ENCODE data around the gene CD81. TPM values are rescaled to one million over a fixed set of nuclear protein-coding genes. Genes with fewer than 3 reads are reported as not detected.

The CD81 gene
- total RNA-seq, 1 donor from 2014 or later: 801 TPM

DNA sequence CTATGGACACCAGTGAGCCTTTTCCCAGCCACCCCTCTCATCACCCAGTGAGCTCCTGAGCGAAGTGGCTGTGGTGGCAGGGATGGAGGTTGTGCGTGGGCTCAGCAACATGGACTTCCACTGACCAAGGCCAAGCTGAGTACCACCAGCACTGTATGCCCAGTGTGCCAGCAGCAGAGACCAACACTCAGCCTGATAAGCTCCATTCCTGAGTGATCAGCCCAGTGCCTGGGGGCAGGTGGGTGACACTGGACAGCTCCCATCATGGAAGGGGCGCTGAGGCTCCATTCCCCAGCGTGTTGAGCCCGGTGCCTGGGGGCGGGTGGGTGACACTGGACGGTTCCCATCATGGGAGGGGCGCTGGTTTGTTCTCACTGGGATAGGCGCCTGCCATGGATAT is 17.6 kb upstream of the CD81 start:
- intact Hi-C loops (cut with DNase I): no loop called here
- no peak for DNase-seq (ENCODE audit: low spot score in 2 of 2)

DNA sequence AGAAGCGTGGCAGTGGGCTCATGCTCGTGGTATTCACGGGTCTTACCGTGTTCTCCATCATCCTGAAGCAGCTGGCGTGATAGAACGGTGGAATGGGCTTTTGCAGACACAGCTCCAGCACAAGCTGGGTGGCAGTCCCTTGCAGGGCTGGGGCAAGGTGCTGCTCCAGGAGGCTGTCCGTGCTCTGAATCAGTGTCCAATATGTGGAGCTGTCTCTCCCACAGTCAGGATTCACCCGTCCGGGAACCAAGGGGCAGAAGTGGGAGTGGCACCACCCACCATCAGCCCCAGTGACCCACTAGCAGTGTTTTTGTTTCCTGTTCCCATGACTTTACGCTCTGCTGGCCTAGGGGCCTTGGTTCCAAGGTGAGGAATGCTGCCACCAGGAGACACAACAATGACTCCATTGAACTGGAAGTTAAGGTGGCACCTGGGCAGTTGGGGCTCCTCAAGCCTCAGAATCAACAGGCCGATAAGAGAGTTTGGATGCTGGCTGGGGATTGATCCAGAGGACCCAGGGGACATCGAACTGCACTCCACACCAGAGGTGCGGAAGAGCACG is 16.9 kb upstream of the CD81 start:
- Histone ChIP-seq H3K36me3 (no peaks in the 10 kb centered on the region), H3K4me1 (no peaks in the 10 kb centered on the region), H3K4me3 (no peak overlapping the region), H3K27me3 (no peaks in the 10 kb centered on the region), H3K27ac (no peak overlapping the region), H3K9me3 (no peaks in the 10 kb centered on the region)
- TF ChIP-seq, protein P1, sequence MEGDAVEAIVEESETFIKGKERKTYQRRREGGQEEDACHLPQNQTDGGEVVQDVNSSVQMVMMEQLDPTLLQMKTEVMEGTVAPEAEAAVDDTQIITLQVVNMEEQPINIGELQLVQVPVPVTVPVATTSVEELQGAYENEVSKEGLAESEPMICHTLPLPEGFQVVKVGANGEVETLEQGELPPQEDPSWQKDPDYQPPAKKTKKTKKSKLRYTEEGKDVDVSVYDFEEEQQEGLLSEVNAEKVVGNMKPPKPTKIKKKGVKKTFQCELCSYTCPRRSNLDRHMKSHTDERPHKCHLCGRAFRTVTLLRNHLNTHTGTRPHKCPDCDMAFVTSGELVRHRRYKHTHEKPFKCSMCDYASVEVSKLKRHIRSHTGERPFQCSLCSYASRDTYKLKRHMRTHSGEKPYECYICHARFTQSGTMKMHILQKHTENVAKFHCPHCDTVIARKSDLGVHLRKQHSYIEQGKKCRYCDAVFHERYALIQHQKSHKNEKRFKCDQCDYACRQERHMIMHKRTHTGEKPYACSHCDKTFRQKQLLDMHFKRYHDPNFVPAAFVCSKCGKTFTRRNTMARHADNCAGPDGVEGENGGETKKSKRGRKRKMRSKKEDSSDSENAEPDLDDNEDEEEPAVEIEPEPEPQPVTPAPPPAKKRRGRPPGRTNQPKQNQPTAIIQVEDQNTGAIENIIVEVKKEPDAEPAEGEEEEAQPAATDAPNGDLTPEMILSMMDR (IDR thresholded peaks at IDR 0.05): no peak
- DNase-seq (ENCODE audit: low spot score in 2 of 2): no peak
- intact Hi-C loops (cut with DNase I): no loop called here

More for the DNA sequence above, 17.6 kb upstream of the CD81 start:
- Histone ChIP-seq H3K9me3 (no peaks in the 10 kb centered on the region), H3K36me3 (no peaks in the 10 kb centered on the region), H3K4me1 (no peaks in the 10 kb centered on the region), H3K27ac (no peak overlapping the region), H3K4me3 (no peak overlapping the region), H3K27me3 (no peaks in the 10 kb centered on the region)
- TF ChIP-seq, protein P1 (IDR thresholded peaks at IDR 0.05): no peak

DNA sequence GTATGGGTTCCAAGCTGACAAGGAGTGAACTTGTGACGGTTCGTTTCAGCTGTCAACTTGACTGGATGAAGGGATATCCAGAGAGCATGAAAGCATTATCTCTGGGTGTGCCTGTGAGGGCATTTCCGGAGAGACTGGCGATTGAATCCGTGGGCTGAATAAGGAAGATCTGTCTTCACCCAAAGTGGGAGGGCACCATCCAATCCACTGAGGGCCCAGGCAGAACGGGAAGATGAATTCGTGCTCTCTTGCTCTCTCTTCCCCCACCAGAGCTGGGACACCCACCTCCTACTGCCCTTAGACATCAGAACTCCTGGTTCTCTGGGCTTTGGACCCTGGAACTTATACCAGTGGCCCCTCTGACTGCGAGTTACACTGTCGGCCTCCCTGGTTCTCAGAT is 15.5 kb upstream of the CD81 start:
- TF ChIP-seq, protein P1 (IDR thresholded peaks at IDR 0.05): no peak
- H3K9me3 ChIP-seq: no peaks in the 10 kb centered on the region
- no peaks in the 10 kb centered on the region for H3K36me3 ChIP-seq
- no peak overlapping the region for H3K27ac ChIP-seq
- H3K4me3 ChIP-seq: no peak overlapping the region
- no peaks in the 10 kb centered on the region for H3K4me1 ChIP-seq
- H3K27me3 ChIP-seq: no peaks in the 10 kb centered on the region
- no peak for DNase-seq (ENCODE audit: low spot score in 2 of 2)
- intact Hi-C loops (cut with DNase I): no loop called here

DNA sequence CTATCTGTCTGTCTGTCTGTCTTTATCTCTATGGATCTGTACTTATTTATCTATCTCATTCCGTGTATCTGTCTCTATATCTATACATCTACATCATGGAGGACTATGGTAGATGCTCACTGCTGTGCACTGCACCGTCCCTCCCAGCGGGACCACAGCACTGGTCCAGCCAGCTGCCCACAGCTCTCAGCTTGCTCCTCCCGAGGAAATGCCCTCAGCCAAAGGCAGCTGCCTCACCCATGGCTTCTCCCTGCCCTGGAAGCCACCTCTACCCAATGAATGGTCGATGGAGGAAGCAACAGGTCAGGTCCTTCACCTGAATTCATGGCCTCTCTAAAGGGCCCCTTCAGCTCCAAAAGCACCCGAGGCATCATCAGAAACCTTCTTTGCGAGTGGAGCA is 14.7 kb upstream of the CD81 start:
- intact Hi-C loops (cut with DNase I): no loop called here
- Histone ChIP-seq H3K27me3 (no peaks in the 10 kb centered on the region), H3K36me3 (no peaks in the 10 kb centered on the region), H3K9me3 (no peaks in the 10 kb centered on the region), H3K4me1 (no peaks in the 10 kb centered on the region), H3K27ac (no peak overlapping the region), H3K4me3 (no peak overlapping the region)
- DNase-seq (ENCODE audit: low spot score in 2 of 2): no peak
- TF ChIP-seq, protein P1 (IDR thresholded peaks at IDR 0.05): no peak

DNA sequence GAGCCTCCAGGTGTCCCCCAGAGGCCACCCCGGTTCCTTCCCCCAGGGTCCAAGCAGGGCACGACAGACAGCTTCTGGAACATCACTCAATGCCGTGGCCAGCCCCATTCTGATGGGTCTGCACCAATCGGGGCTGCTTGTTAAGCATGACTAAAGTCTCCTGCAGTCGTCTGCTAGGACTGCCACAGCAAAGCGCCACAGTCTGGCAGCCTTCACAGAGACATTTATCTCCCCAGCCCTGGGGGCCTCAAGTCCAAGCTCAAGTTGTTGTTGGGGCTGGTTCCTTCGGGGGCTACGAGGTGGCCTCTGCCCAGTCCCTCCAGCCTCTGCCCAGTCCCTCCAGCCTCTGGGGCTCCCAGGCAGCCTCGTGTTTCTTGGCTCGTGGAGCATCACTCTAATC is 14.0 kb upstream of the CD81 start:
- no peak overlapping the region for H3K27ac ChIP-seq
- intact Hi-C loops (cut with DNase I): no loop called here
- H3K27me3 ChIP-seq: no peaks in the 10 kb centered on the region
- H3K4me3 ChIP-seq: no peak overlapping the region
- H3K9me3 ChIP-seq: no peaks in the 10 kb centered on the region
- no peak for DNase-seq (ENCODE audit: low spot score in 2 of 2)
- no peaks in the 10 kb centered on the region for H3K36me3 ChIP-seq
- H3K4me1 ChIP-seq: no peaks in the 10 kb centered on the region
- TF ChIP-seq, protein P1 (IDR thresholded peaks at IDR 0.05): no peak
